Measurements from ENCODE around the gene CFAP299. TPM values are rescaled to one million over a fixed set of nuclear protein-coding genes. Genes with fewer than 3 reads are reported as not detected.
"Not testable (repeated sequence)": the region's sequence is repeated elsewhere in the genome, so short reads cannot be mapped to it uniquely, and the experiment has no call there.

CFAP299 gene
- total and polyA plus RNA-seq, 4 experiments from 2014 or later, result not detected

DNA sequence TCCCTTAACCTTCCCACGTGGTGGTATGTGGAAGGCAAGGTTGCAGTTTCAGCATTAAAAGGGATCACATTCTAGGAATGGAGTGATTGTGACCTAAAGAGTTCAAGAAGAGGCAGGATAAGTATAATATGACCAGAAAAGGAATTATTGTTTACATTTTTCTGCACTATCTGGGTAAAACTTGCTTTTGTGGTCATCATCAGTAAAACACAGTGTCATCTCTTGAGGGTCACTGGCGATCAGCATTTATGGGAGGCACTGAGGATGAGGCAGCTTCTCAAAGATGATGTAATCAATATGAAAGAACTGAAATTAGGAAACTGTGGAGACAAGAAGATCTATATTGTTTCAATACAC is 88.7 kb downstream of the CFAP299 start:
- Histone ChIP-seq H3K27me3 (ENCODE audit: insufficient read depth, low read length) (no peaks in the 10 kb centered on the region), H3K4me3 (ENCODE audit: low read length in 2 of 2) (no peak overlapping the region), H3K9me3 (ENCODE audit: control insufficient read depth in 1 of 2, low read length in 2 of 2) (no peaks in the 10 kb centered on the region), H3K36me3 (ENCODE audit: insufficient read depth, low read length) (no peaks in the 10 kb centered on the region), H3K27ac (ENCODE audit: low read depth, low read length) (no peak overlapping the region), H3K4me1 (ENCODE audit: insufficient read depth, low read length) (peaks cover 18% of the 10 kb centered on the region)
- no peak overlapping the region for H3K4me3 Mint-ChIP-seq
- no peaks in the 10 kb centered on the region for H3K36me3 Mint-ChIP-seq
- no peak for DNase-seq
- no peaks in the 10 kb centered on the region for H3K27me3 Mint-ChIP-seq
- POLR2A ChIA-PET (ENCODE audit: partially characterized antibody), result no interaction called here
- H3K9me3 Mint-ChIP-seq, result peaks cover 0 to 3% (median 0%) of the 10 kb centered on the region in 8 donors
- CTCF ChIA-PET (ENCODE audit: partially characterized antibody), result no interaction called here
- intact Hi-C loops (cut with micrococcal nuclease), result loop anchor here (10.0 kb wide), 1 partner anchor 71 kb away; no protein-coding TSS in a partner anchor
- H3K4me1 Mint-ChIP-seq, result peaks cover 12 to 21% (median 17%) of the 10 kb centered on the region in 4 donors
- H3K27ac Mint-ChIP-seq, result no peak overlapping the region

- Histone ChIP-seq H3K36me3 (ENCODE audit: insufficient read depth, low read length) (no peaks in the 10 kb centered on the region), H3K4me1 (ENCODE audit: insufficient read depth, low read length) (peaks cover 18% of the 10 kb centered on the region), H3K4me3 (ENCODE audit: low read length in 2 of 2) (no peak overlapping the region), H3K27ac (ENCODE audit: low read depth, low read length) (no peak overlapping the region), H3K9me3 (ENCODE audit: control insufficient read depth in 1 of 2, low read length in 2 of 2) (no peaks in the 10 kb centered on the region), H3K27me3 (ENCODE audit: insufficient read depth, low read length) (no peaks in the 10 kb centered on the region)
- no peaks in the 10 kb centered on the region for H3K27me3 Mint-ChIP-seq
- peaks cover 0 to 3% (median 0%) of the 10 kb centered on the region in 8 donors for H3K9me3 Mint-ChIP-seq
- ChIA-PET POLR2A (ENCODE audit: partially characterized antibody) (interaction anchor here (0.9 kb wide), 1 partner anchor 13 kb away, joined by 3 read pairs; no protein-coding TSS in a partner anchor), CTCF (ENCODE audit: partially characterized antibody) (no interaction called here)
- H3K27ac Mint-ChIP-seq, result peak overlapping the region in 1 of 7 donors; percentile 46
- intact Hi-C loops (cut with micrococcal nuclease), result loop anchor here (10.0 kb wide), 1 partner anchor 69 kb away; no protein-coding TSS in a partner anchor
- no peaks in the 10 kb centered on the region for H3K36me3 Mint-ChIP-seq
- H3K4me3 Mint-ChIP-seq, result no peak overlapping the region
- H3K4me1 Mint-ChIP-seq, result peaks cover 10 to 21% (median 17%) of the 10 kb centered on the region in 4 donors
- no peak for DNase-seq
These were observed 89.9 kb downstream of the CFAP299 start for GRCh38 chr4:80425124-80426100.

DNA sequence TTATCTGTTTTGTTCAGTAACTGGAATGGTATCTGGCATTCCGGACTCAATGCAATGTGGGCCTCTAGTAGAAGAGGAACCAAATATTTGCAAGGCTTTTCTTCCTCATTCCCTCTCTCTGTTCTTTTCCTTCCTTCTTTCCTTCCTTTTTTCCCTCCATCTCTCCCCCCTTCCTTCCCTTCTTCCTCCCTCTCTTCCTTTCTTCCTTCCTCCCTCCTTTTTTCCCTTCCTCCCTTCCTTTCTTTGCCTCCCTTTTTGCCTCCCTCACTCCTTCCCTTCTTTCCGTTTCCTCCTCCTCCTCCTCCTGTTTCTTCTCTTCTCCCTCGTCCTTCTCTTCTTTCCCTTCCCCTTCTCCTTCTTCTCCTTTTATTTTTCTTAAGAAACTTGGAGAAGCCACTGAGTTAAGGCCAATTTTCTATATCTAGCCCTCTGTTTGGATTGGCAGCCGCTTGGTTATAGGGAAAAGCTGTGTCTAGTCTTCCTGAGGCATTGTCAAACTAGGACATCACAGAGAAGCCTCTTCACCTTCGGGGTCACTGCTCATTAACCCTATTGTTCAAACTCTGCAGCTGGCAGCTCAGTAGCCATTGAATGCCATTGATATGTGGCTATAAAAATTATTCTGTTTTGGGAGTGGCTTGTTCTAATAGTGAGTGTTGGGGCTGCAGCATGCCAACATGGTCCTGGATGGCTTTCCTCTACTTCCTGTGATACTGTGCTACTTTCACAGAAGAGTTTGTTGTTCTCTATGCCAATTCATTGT is 95.9 kb downstream of the CFAP299 start:
- peaks cover 0 to 3% (median 0%) of the 10 kb centered on the region in 8 donors for H3K9me3 Mint-ChIP-seq

DNA sequence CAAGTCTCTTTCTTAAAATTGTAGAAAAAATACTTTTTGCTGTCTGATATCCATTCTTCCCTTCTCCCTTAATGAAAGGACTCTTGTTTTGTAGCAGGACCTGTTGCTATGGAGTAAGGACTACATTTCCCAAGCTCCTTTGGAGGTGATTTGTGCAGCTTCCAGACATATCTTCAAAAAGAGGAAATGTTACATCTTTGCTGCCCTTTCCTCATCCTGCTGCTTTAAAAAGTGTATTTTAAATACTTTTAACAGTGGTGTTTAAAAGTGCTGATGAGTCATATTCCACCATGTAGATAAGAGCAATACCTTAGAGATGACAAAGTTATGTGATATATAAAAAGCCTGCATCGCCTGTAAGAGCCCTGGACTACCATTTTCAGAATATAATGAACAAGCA is 98.7 kb downstream of the CFAP299 start:
- DNase-seq, result no peak
- H3K36me3 ChIP-seq (ENCODE audit: insufficient read depth, low read length), result no peaks in the 10 kb centered on the region
- no peak overlapping the region for H3K27ac ChIP-seq (ENCODE audit: low read depth, low read length)
- H3K27me3 Mint-ChIP-seq, result no peaks in the 10 kb centered on the region
- H3K4me1 Mint-ChIP-seq, result peaks cover 7 to 23% (median 13%) of the 10 kb centered on the region in 4 donors
- intact Hi-C loops (cut with micrococcal nuclease), result no loop called here
- H3K36me3 Mint-ChIP-seq, result peaks cover 0 to 3% of the 10 kb centered on the region in 2 donors
- no peak overlapping the region for H3K4me3 ChIP-seq (ENCODE audit: low read length in 2 of 2)
- no peaks in the 10 kb centered on the region for H3K27me3 ChIP-seq (ENCODE audit: insufficient read depth, low read length)
- no peak overlapping the region for H3K27ac Mint-ChIP-seq
- ChIA-PET CTCF (ENCODE audit: partially characterized antibody) (no interaction called here), POLR2A (ENCODE audit: partially characterized antibody) (no interaction called here)
- H3K9me3 Mint-ChIP-seq, result peaks cover 0 to 13% (median 6%) of the 10 kb centered on the region in 8 donors
- no peak overlapping the region for H3K4me3 Mint-ChIP-seq
- peaks cover 13% of the 10 kb centered on the region for H3K4me1 ChIP-seq (ENCODE audit: insufficient read depth, low read length)
- H3K9me3 ChIP-seq (ENCODE audit: control insufficient read depth in 1 of 2, low read length in 2 of 2), result no peaks in the 10 kb centered on the region

More for the DNA sequence above, 95.9 kb downstream of the CFAP299 start:
- CTCF ChIA-PET (ENCODE audit: partially characterized antibody), result no interaction called here
- Mint-ChIP-seq H3K4me3 (no peak overlapping the region), H3K27me3 (no peaks in the 10 kb centered on the region), H3K36me3 (no peaks in the 10 kb centered on the region), H3K4me1 (peaks cover 0 to 9% (median 4%) of the 10 kb centered on the region in 4 donors), H3K27ac (no peak overlapping the region)
- no peak overlapping the region for H3K27ac ChIP-seq (ENCODE audit: low read depth, low read length)
- no peaks in the 10 kb centered on the region for H3K9me3 ChIP-seq (ENCODE audit: control insufficient read depth in 1 of 2, low read length in 2 of 2)
- H3K4me1 ChIP-seq (ENCODE audit: insufficient read depth, low read length), result no peaks in the 10 kb centered on the region
- no peaks in the 10 kb centered on the region for H3K27me3 ChIP-seq (ENCODE audit: insufficient read depth, low read length)
- H3K4me3 ChIP-seq (ENCODE audit: low read length in 2 of 2), result no peak overlapping the region
- POLR2A ChIA-PET (ENCODE audit: partially characterized antibody), result interaction anchor here (1.7 kb wide), 1 partner anchor 8 kb away, joined by 6 read pairs; no protein-coding TSS in a partner anchor
- H3K36me3 ChIP-seq (ENCODE audit: insufficient read depth, low read length), result no peaks in the 10 kb centered on the region
- no peak for DNase-seq
- intact Hi-C loops (cut with micrococcal nuclease), result no loop called here

- H3K27ac ChIP-seq (ENCODE audit: low read depth, low read length), result no peak overlapping the region
- peaks cover 28% of the 10 kb centered on the region for H3K4me1 ChIP-seq (ENCODE audit: insufficient read depth, low read length)
- Mint-ChIP-seq H3K36me3 (peaks cover 27 to 28% of the 10 kb centered on the region in 2 donors), H3K4me1 (peaks cover 16 to 38% (median 27%) of the 10 kb centered on the region in 4 donors), H3K9me3 (peaks cover 8 to 47% (median 39%) of the 10 kb centered on the region in 8 donors), H3K27ac (peak overlapping the region in 1 of 7 donors; percentile 5), H3K4me3 (peak overlapping the region in 3 of 8 donors; percentile 9 to 23 (median 11)), H3K27me3 (no peaks in the 10 kb centered on the region)
- intact Hi-C loops (cut with micrococcal nuclease), result no loop called here
- H3K9me3 ChIP-seq (ENCODE audit: control insufficient read depth in 1 of 2, low read length in 2 of 2), result no peaks in the 10 kb centered on the region
- H3K27me3 ChIP-seq (ENCODE audit: insufficient read depth, low read length), result no peaks in the 10 kb centered on the region
- H3K36me3 ChIP-seq (ENCODE audit: insufficient read depth, low read length), result no peaks in the 10 kb centered on the region
- no peak for DNase-seq
- CTCF ChIA-PET (ENCODE audit: partially characterized antibody), result interaction anchor here (1.3 to 2.7 kb wide), 3 partner anchors 21 to 75 kb away, joined by 3 to 22 read pairs (median 4); no protein-coding TSS in a partner anchor
- POLR2A ChIA-PET (ENCODE audit: partially characterized antibody), result interaction anchor here (1.2 to 4.0 kb wide), 2 partner anchors 12 to 56 kb away, joined by 3 to 10 read pairs; no protein-coding TSS in a partner anchor
- no peak overlapping the region for H3K4me3 ChIP-seq (ENCODE audit: low read length in 2 of 2)
These were observed 102.5 kb downstream of the CFAP299 start for GRCh38 chr4:80438016-80438415.

- H3K36me3 ChIP-seq (ENCODE audit: insufficient read depth, low read length); H3K27me3 ChIP-seq (ENCODE audit: insufficient read depth, low read length); H3K27ac ChIP-seq (ENCODE audit: low read depth, low read length); H3K9me3 ChIP-seq (ENCODE audit: control insufficient read depth in 1 of 2, low read length in 2 of 2); H3K27me3 Mint-ChIP-seq; intact Hi-C loops (cut with micrococcal nuclease): not testable (repeated sequence)
- Mint-ChIP-seq H3K27ac (peak overlapping the region; percentile 30 to 75 (median 74)), H3K4me1 (peaks cover 16 to 36% (median 27%) of the 10 kb centered on the region in 4 donors), H3K36me3 (peaks cover 34 to 36% of the 10 kb centered on the region in 2 donors), H3K9me3 (peaks cover 8 to 60% (median 48%) of the 10 kb centered on the region in 8 donors), H3K4me3 (peak overlapping the region in 6 of 8 donors; percentile 47 to 70 (median 56))
- Histone ChIP-seq H3K4me1 (ENCODE audit: insufficient read depth, low read length) (peaks cover 28% of the 10 kb centered on the region), H3K4me3 (ENCODE audit: low read length in 2 of 2) (peak overlapping the region in 1 of 2 donors; percentile 30)
- ChIA-PET CTCF (ENCODE audit: partially characterized antibody) (interaction anchor here (0.9 to 2.9 kb wide), 8 partner anchors 11 to 551 kb away, joined by 3 to 22 read pairs (median 4); no protein-coding TSS in a partner anchor), POLR2A (ENCODE audit: partially characterized antibody) (interaction anchor here (0.7 to 4.0 kb wide), 12 partner anchors 9 to 267 kb away, joined by 3 to 10 read pairs (median 5); no protein-coding TSS in a partner anchor)
- DNase-seq, result peak; percentile 39 to 63 (median 51)
These were observed 103.9 kb downstream of the CFAP299 start for GRCh38 chr4:80439294-80440061.

Data from CD4-positive, alpha-beta memory T cell (primary cell).